ENCODE results near the gene TBKBP1.

The TBKBP1 gene

DNA sequence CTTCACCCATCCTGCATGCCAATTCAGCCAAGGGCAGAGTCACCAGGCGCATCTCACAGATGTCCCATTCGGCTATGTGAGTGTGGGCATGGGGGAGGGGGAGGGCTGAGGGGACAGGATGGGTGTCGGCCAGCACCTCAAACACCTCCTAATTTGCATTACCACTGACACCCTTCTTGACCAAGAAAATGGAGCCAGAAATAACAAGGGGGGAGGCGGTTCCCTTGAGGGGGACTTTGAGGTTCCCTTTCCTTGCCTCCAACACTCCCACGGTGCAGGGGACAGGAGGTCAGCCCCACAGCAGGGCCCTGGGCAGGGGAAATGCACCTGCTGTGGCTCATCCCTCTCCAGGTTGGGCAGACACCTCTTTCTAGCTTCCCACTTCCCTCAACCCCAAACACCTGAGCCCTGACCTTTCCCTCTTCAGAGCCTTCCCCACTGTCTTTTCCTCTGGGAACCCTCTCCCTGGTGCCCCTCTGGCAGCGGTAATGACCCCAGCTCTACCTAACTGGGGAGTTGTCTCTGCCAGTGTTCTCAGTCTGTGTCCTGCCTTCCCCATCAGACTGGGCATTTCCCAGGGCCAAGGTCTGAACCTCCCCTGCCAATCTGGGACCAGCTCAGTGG lies 20.9 kb downstream of the TBKBP1 start:
- no peak for DNase-seq

DNA sequence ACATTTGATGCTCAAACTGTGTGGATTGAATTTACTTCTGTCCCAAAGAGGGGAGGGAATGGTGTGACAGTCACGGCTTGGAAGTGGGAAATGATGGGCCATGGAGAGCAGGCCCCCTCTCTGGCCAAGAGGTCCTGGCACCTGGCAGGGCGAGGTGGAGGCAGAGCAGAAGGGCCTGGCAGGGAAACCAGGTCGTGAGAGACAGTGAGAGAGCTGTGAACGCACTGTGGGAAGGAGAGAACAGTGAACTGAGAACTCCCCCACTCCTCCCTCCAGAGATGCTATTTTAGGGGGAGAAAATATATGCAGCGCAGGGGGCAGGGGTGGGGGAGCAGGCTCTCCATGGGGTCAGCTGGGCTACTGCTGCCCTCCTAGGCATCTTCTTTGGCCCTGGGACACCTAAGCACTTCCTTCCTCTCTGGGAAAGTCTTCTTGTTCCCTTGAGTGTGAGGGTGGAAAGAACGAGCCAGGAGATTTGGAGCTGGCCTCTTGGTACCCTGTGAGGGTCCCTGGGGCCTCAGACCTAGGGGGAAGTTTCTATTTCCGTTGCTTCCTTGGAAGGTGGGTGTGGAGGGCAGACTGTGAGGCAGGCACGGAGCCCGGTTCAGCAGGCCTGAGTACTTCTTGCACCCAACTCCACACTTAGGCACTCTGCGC lies 21.8 kb downstream of the TBKBP1 start:
- no peak for DNase-seq

- no peak for DNase-seq
Observed at GRCh38 chr17:47716375-47716774, 22.4 kb downstream of the TBKBP1 start.

- peak; percentile 42 for DNase-seq
Observed at GRCh38 chr17:47717261-47717697, 23.3 kb downstream of the TBKBP1 start.

DNA sequence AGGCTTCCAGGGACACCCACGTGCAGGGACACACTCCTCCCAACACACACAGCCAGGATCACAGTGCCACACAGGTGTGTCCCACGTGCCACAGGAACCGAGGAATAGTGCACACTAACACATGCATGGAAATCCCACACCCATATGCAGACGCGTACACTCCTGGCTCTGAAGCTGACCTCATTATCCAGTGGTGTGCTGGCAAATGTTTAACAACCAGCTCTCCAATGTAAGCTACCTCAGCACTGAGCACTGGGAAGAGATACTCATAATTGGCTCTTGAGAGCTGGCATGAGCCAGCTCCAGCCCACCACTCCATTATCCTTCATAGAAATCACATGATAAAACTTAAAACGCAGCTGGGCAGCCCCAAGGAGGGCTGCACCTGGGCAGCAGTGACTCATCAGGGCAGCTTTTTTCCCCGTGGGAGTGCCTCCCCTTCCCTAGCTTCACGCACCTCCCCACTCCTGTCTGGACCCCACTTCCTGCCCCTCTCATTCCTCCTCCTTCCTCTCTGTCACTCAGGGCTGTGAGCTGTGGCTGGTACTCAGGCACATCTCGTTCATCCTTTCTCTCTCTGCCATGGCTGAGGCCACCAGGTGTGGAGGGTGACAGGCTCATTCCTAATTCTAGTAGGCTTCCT lies 24.1 kb downstream of the TBKBP1 start:
- DNase-seq = no peak

DNA sequence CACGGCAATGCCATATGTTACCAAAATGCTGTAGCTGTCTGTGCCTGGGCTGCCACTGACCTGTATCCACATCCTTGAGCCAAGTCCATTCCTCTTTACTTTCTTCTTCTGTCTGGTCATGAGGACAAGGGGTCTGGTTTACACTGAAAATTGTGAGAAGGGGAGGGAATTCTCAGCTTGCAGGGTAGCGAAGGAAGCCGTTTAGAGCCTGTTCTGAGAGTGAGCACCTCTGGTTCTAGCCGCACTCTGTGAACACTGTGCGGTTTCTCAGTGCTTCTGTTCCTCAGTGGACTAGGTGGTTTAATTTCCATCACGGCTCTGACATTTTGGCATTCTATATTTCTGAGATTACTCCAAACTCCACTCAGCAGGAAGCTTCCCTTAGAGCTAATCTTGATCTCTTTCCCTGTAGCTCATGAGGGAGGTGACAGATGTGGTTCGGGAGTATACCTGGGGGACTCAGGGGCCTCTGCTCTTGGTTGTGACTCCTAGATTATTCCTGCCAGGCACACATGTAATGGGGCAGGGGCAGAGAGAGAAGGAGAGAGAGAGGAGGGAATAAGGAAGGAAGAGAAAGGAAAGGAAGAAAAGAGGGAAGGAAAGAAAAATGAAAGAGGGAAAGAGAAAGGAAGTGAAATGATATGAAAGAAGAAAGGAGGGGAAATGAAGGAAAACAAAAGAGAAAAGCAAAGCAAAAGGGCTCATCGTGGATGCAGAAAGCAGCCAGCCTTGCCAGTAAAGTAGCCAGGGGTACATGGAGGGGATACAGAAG lies 24.9 kb downstream of the TBKBP1 start:
- no peak for DNase-seq

- peak; percentile 64 for DNase-seq
Observed at GRCh38 chr17:47719411-47720152, 25.6 kb downstream of the TBKBP1 start.

- no peak for DNase-seq
Observed at GRCh38 chr17:47720196-47720595, 26.2 kb downstream of the TBKBP1 start.

DNA sequence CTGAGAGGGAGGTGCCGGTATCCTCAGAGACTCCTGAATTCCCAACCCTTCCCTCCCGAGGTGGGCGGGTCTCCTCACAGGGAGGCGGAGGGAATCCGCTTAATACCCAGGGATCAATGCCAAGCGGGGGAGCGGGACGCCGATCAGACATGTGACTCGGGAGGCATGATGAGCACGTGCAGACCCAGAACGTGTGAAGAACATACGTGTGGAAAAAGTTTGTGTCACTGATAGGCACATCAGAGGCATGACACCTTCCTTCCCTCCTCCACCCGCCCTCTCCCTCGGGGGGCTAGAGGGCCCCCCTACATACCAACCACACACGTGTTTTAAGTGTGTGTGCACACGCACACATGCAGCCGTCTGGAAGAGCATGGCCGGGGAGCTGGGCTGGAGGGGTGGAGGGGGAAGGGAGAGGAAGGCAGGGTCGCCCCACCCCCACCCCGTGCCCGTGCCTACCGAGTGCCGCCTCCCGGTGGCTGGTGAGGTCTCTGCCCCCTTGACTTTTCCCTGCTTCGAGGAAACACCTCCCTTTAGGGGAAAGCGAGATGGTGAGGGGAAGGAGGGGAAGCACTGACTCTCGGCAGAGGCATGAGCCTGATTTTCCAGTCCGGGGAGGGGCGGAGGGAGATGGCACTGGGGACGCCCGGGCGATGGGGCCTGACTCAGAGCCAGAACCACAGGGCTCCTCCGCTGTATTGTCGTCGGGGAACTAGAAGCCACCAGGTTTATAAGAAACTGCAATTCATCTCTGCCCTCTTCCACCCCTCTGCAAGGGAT lies 27.0 kb downstream of the TBKBP1 start:
- DNase-seq = peak; percentile 83

DNA sequence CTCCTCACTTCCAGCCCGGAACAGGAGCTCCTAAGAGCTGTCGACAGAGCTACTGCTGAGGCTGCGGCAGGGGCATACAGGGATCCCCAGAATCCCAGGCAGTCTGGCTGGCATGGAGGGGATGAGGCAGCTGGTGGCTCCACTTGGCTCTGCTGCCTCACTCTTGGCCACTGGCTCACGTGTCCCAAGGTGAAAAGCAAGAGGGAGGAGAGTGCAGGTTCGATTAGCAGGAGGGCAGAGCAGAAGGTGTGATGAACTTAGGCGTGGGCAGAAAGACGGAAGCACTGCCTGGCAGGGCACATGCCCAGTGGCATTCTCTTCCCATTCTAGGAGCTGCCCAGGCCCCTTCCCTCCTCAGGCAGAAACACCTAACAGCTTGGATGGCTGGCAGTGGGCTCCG lies 27.8 kb downstream of the TBKBP1 start:
- DNase-seq = no peak

GRCh38 chr17:47724705-47725104 lies 30.7 kb downstream of the TBKBP1 start:
- no peak for DNase-seq

DNA sequence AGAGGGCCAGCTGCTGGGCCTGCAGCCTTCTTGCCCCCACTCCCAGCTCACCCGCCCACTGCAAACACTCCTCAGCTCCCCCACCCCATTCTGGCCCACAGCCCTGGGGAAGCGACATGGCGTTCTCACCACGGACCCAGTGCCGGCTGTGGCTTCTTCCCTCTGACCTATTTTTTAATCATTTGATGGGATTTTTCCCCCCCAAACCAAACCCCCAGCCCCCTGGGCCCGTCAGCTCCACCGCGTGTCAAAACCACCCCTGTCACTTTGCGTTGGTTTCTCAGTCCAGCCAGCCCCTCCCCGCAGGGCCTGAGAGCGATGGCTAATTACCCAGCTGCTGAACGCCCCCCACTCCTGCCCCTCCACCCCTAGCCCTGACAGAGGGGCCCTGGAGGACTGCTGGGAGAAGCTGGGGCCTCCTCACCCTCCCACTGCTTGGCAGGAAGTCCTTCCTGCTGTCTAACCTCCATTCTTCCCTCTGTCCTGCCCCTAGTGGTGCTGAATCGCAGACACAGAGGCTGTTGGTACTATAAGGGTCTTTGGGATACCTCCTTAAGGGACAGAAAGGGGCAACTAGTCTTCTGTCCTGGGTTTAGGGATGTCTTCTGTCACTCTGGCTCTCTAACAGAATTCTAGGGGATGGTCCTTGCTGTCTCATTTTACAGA lies 31.6 kb downstream of the TBKBP1 start:
- DNase-seq = no peak

DNA sequence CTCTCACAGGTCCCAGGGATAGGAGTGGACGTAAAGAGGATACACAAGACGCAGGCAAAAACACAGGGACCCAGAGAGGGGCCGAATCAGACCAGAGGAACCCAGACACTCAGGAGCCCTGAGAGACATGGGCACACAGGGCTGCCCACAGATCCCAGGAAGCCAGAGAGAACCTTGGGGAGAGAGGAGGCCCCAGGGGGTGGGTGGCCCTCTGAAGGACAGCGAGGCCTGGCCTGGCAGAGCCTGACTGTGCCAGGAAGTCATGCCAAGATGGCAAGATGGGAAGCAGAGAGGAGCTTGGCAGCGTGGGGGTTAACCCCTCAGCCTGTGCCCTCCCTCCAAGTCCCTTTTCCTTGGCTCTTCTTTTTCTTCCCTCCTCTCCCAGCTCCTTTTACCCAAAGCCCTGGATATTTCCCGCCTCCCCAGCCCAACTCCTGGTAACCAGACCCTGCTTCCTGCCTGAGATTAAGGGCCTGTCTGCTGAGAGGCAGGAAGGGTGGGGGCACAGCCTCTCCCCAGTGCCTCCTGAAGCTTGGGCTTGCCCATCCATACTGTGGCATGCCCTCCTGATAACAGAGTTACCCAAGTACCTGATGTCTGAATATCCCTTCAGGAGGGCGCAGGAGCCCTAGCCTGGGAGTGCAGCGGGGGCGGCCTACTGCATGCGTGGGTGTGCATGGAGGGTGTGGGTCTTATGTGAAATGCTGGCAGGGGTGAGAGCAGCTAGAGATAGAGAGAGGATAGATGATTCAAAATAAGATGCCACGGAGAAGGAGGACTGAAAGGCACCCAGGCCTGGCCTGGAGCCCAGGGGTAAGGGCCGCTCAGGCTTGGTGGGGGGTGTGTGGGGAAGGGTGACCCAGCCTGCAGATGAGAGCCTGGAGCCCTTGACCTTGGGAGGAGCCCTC lies 33.1 kb downstream of the TBKBP1 start:
- no peak for DNase-seq

DNA sequence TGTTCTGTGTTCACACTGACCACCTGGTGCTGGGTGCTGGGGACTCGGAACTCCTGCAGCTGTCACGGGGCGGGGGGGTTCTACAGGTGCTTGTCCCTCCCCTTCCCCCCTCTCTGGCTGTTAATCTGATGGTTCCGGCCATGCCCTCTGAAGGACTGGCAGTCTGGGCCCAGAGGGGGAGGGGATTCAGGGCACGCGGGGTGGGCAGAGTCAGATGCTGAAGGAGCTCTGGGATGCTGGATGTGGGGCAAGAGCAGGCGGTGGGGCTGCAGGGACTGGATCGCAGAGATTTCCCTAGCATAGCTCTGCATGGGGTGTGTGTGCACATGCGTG lies 33.7 kb downstream of the TBKBP1 start:
- DNase-seq = no peak

DNA sequence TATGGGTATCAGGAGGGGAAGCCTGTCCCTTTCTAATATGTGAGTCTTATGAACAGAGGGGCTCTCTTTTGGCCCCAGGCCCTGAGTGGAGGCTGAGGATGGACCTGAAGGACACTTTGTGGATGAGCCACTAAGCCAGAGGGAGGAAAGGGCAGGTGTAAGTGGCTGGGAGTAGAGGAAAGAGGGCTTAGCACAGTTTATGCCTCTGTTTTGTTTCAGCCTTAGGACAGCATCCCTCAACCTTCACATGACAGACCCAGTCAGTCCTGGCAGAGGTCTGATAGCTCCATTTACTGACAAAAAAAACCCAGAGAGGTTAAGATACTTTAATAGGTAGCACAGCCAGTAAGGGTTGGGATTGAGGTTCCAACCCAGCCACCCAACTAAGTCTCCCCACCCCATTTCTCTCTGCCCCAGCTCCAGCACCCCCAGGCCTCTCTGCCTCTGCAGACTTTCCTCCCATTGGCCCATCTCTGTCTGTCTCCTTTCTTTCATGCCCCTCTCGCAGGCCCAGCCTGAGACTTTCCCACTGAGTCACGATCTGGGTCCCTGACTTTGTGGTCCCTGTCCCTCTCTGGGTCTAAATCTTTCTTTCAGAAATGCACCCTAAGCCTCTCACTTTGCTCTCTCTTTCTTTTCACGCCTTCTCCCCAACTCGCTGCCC lies 34.4 kb downstream of the TBKBP1 start:
- no peak for DNase-seq

GRCh38 chr17:47729476-47729875 lies 35.5 kb downstream of the TBKBP1 start:
- DNase-seq = no peak

DNA sequence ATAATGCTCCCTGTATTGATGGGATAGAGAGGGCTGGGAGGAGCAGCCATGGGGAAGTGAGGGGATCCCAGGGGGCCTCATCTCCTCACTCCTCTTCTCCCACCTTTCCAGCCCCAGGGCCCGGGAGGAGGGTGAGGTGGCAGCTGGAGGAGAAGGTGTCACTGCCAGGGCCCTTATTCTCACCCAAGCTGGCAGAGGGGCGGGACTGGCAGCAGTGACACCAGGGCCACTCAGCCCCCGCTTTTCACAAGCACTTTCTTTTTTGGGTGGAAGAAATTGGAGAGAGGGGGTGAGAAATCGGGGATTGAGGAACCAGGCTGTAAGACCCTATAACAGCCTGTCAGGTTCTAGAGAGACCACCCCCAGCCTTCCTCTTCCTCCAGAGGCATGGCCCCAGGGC lies 36.7 kb downstream of the TBKBP1 start:
- no peak for DNase-seq

- DNase-seq = no peak
Observed at GRCh38 chr17:47731396-47731795, 37.4 kb downstream of the TBKBP1 start.

GRCh38 chr17:47732399-47733046 lies 38.6 kb downstream of the TBKBP1 start:
- DNase-seq = no peak
